ENCODE measurements around the gene LRRC26.
"Not testable (repeated sequence)": the region's sequence is repeated elsewhere in the genome, so short reads cannot be mapped to it uniquely, and the experiment has no call there.

LRRC26 gene

GRCh38 chr9:137130176-137130755 is 39.6 kb downstream of the LRRC26 start:
- no peak for DNase-seq

GRCh38 chr9:137129456-137130175 is 40.2 kb downstream of the LRRC26 start:
- DNase-seq: peak; percentile 93

- no peak for DNase-seq
Observed at GRCh38 chr9:137128862-137129455, 40.9 kb downstream of the LRRC26 start.

GRCh38 chr9:137128158-137128861 is 41.5 kb downstream of the LRRC26 start:
- DNase-seq: no peak

GRCh38 chr9:137127301-137128157 is 42.3 kb downstream of the LRRC26 start:
- DNase-seq: no peak

- DNase-seq: no peak
Observed at GRCh38 chr9:137126786-137127185, 43.1 kb downstream of the LRRC26 start.

GRCh38 chr9:137123952-137124462 is 45.8 kb downstream of the LRRC26 start:
- not testable (repeated sequence) for DNase-seq

- no peak for DNase-seq
Observed at GRCh38 chr9:137123468-137123837, 46.4 kb downstream of the LRRC26 start.

- not testable (repeated sequence) for DNase-seq
Observed at GRCh38 chr9:137122796-137123467, 46.9 kb downstream of the LRRC26 start.

- not testable (repeated sequence) for DNase-seq
Observed at GRCh38 chr9:137121927-137122795, 47.7 kb downstream of the LRRC26 start.

Data from NCI-H345 (cell line).